Neural cell (in vitro differentiated cells): Measurements from ENCODE around the gene METTL1. TPM values are rescaled to one million over a fixed set of nuclear protein-coding genes. Genes with fewer than 3 reads are reported as not detected.

Source experiments
- H2AFZ ChIP-seq: fragments of 200-600, 300-800 bp; sonication (generic), shearing (Covaris generic); 2 replicates; pipeline ENCODE4 v1.6.0; 2014; ENCODE audit warnings: low read depth, mild to moderate bottlenecking, antibody characterized with exemption, low read length, moderate library complexity
- H3F3A ChIP-seq: fragments of 200-600 bp; shearing (Covaris generic); 2 replicates; pipeline ENCODE4 v1.6.1; 2016; ENCODE audit warnings: mild to moderate bottlenecking, moderate library complexity, mixed read lengths, antibody characterized with exemption, low read length; ENCODE audit not compliant: insufficient read depth, poor library complexity, severe bottlenecking
- H3K27ac ChIP-seq: fragments of 200-600, 300-800 bp; sonication (generic), shearing (Covaris generic); 2 replicates; pipeline ENCODE4 v1.5.1; 2014; ENCODE audit warnings: mild to moderate bottlenecking, low read length, moderate library complexity
- H3K27me3 ChIP-seq: fragments of 300-800, 200-600 bp; sonication (generic), shearing (Covaris generic); 2 replicates; pipeline ENCODE4 v1.6.0; 2014; ENCODE audit warnings: mild to moderate bottlenecking, low read depth, low read length, moderate library complexity; ENCODE audit not compliant: insufficient read depth
- H3K36me3 ChIP-seq: fragments of 300-800, 200-600 bp; sonication (generic), shearing (Covaris generic); 2 replicates; pipeline ENCODE4 v1.5.1; 2014; ENCODE audit warnings: mild to moderate bottlenecking, antibody characterized with exemption, low read length, moderate library complexity; ENCODE audit not compliant: insufficient read depth
- H3K4me2 ChIP-seq: fragments of 300-800, 200-600 bp; sonication (generic), shearing (Covaris generic); 2 replicates; pipeline ENCODE4 v1.6.0; 2014; ENCODE audit warnings: mild to moderate bottlenecking, low read length
- H3K4me3 ChIP-seq: fragments of 300-800, 200-600 bp; sonication (generic), shearing (Covaris generic); 2 replicates; pipeline ENCODE4 v1.5.1; 2014; ENCODE audit warnings: mild to moderate bottlenecking, low read length, moderate library complexity
- H3K79me2 ChIP-seq: fragments of 200-600 bp; shearing (Covaris generic); replicated peaks from 2 replicates; pipeline ENCODE4 v1.6.0; 2014; ENCODE audit warnings: mild to moderate bottlenecking, low read length, moderate library complexity; ENCODE audit not compliant: insufficient read depth
- H3K9ac ChIP-seq: fragments of 300-800, 200-600 bp; sonication (generic), shearing (Covaris generic); 2 replicates; pipeline ENCODE4 v1.6.1; 2016; ENCODE audit warnings: mild to moderate bottlenecking, low read length, mixed read lengths
- H3K9me2 ChIP-seq: fragments of 200-600 bp; shearing (Covaris generic); 2 replicates; pipeline ENCODE4 v1.6.1; 2016; ENCODE audit warnings: mild to moderate bottlenecking, low read length, mixed read lengths; ENCODE audit not compliant: insufficient read depth
- H3K9me3 ChIP-seq: fragments of 200-600, 300-800 bp; sonication (generic), shearing (Covaris generic); 2 replicates; pipeline ENCODE4 v1.6.1; 2016; ENCODE audit warnings: mild to moderate bottlenecking, mixed run types, low read length, moderate library complexity, mixed read lengths
- H4K20me1 ChIP-seq: fragments of 200-600 bp; shearing (Covaris generic); 2 replicates; pipeline ENCODE4 v1.6.1; 2016; ENCODE audit warnings: mild to moderate bottlenecking, mixed run types; ENCODE audit not compliant: insufficient read depth
- CTCF ChIP-seq: fragments of 450-650 bp; IDR thresholded peaks from 2 replicates; pipeline ENCODE4 v1.5.1; 2014; ENCODE audit warnings: antibody characterized with exemption, mild to moderate bottlenecking, moderate library complexity; ENCODE audit not compliant: poor library complexity, severe bottlenecking
- EP300 ChIP-seq: fragments of 450-650 bp; conservative IDR thresholded peaks from 2 replicates; pipeline ENCODE4 v1.6.1; 2014; ENCODE audit warnings: antibody characterized with exemption, mild to moderate bottlenecking, moderate library complexity; ENCODE audit not compliant: poor library complexity, severe bottlenecking
- EZH2 ChIP-seq: fragments of 200-600, 300-800 bp; shearing (Covaris generic), sonication (generic); IDR thresholded peaks from 2 replicates; pipeline ENCODE4 v1.6.1; 2014; ENCODE audit warnings: antibody characterized with exemption, low read length, borderline replicate concordance, mild to moderate bottlenecking; ENCODE audit not compliant: insufficient read depth, poor library complexity, severe bottlenecking
- MXI1 ChIP-seq: fragments of 450-650 bp; conservative IDR thresholded peaks from 2 replicates; pipeline ENCODE4 v1.6.1; 2014; ENCODE audit warnings: antibody characterized with exemption, mild to moderate bottlenecking; ENCODE audit not compliant: poor library complexity, severe bottlenecking
- POLR2AphosphoS5 ChIP-seq: IDR thresholded peaks from 2 replicates; pipeline ENCODE4 v1.6.1; 2012
- RAD21 ChIP-seq: fragments of 450-650 bp; conservative IDR thresholded peaks from 2 replicates; pipeline ENCODE4 v1.6.1; 2014; ENCODE audit warnings: antibody characterized with exemption, mild to moderate bottlenecking, moderate library complexity
- REST ChIP-seq: IDR thresholded peaks from 2 replicates; pipeline ENCODE4 v1.6.1; 2012; ENCODE audit warnings: borderline replicate concordance
- SMC3 ChIP-seq: fragments of 450-650 bp; conservative IDR thresholded peaks from 2 replicates; pipeline ENCODE4 v1.6.1; 2014; ENCODE audit warnings: antibody characterized with exemption, mild to moderate bottlenecking, moderate library complexity; ENCODE audit not compliant: poor library complexity
- TAF1 ChIP-seq: IDR thresholded peaks from 2 replicates; pipeline ENCODE4 v1.6.1; 2012; ENCODE audit warnings: low read depth
- polyA plus RNA-seq: library from polyadenylated mRNA; depleted of rRNA; stranded (reverse); fragments of >200 nt; gene quantifications from 2 replicates; pipeline ENCODE4 v1.2.3, GENCODE V29; 2014

Gene METTL1
- polyA plus RNA-seq, 1 donor from 2014 or later: 1.9 TPM

GRCh38 chr12:57745485-57745881 lies 26.4 kb downstream of the METTL1 start:
- no peaks in the 10 kb centered on the region for H3K9me2 ChIP-seq
- H2AFZ ChIP-seq: peak overlapping the region; percentile 89
- H3K27ac ChIP-seq: peak overlapping the region; percentile 94
- no peak for TF ChIP-seq MXI1
- TF ChIP-seq EP300: no peak
- TF ChIP-seq SMC3: no peak
- TF ChIP-seq TAF1: no peak
- no peak for TF ChIP-seq POLR2AphosphoS5
- TF ChIP-seq EZH2: no peak
- TF ChIP-seq REST: no peak
- TF ChIP-seq CTCF: no peak
- TF ChIP-seq RAD21: no peak
- peaks cover 7% of the 10 kb centered on the region for H3K36me3 ChIP-seq
- no peaks in the 10 kb centered on the region for H3K9me3 ChIP-seq
- no peaks in the 10 kb centered on the region for H3K27me3 ChIP-seq
- peak overlapping the region; percentile 87 for H3K9ac ChIP-seq
- peaks cover 10% of the 10 kb centered on the region for H3K79me2 ChIP-seq
- H3K4me3 ChIP-seq: peak overlapping the region; percentile 71
- H3F3A ChIP-seq: no peaks in the 10 kb centered on the region
- no peaks in the 10 kb centered on the region for H4K20me1 ChIP-seq
- H3K4me2 ChIP-seq: peak overlapping the region; percentile 87

- Histone ChIP-seq H3K9me2 (no peaks in the 10 kb centered on the region), H3K4me2 (peak within 1 kb of the TSS; percentile 87), H3K9me3 (no peaks in the 10 kb centered on the region), H3K9ac (peak within 1 kb of the TSS; percentile 87), H3K27me3 (no peaks in the 10 kb centered on the region), H2AFZ (peak within 1 kb of the TSS; percentile 89), H3F3A (no peaks in the 10 kb centered on the region), H4K20me1 (no peaks in the 10 kb centered on the region), H3K79me2 (peaks cover 7% of the 10 kb centered on the region), H3K27ac (peak within 1 kb of the TSS; percentile 94), H3K36me3 (peaks cover 7% of the 10 kb centered on the region), H3K4me3 (peak within 1 kb of the TSS; percentile 71)
- TF ChIP-seq EP300: peak; percentile 37
- TF ChIP-seq TAF1: peak; percentile 42
- peak; percentile 77 for TF ChIP-seq MXI1
- TF ChIP-seq SMC3: no peak
- no peak for TF ChIP-seq EZH2
- peak; percentile 79 for TF ChIP-seq POLR2AphosphoS5
- TF ChIP-seq REST: peak; percentile 71
- TF ChIP-seq RAD21: peak; percentile 24
These were observed 27.0 kb downstream of the METTL1 start, which contains the start of gene TSPAN31 for GRCh38 chr12:57744777-57745484. Gene TSPAN31 (plus strand): TSS chr12:57745039. CDS start chr12:57745155, 116 bp downstream.
